HG03439 (cell line): Measurements from ENCODE around the gene NME7.
A peak's percentile ranks its signal among the peaks of the same experiment; 100 is the strongest.
"Not testable (repeated sequence)": the region's sequence is repeated elsewhere in the genome, so short reads cannot be mapped to it uniquely, and the experiment has no call there.

Source experiments
- ATAC-seq: cut with Tn5 transposase; IDR thresholded peaks from one replicate; pipeline ENCODE4 v1.9.1; 2021; ENCODE audit warnings: mild to moderate bottlenecking, moderate library complexity; ENCODE audit not compliant: unreplicated experiment

The NME7 gene

GRCh38 chr1:169367686-169368405 lies at the start of gene NME7, which contains the start of gene BLZF1:
Gene NME7, minus strand, starts transcription at chr1:169367797. Its CDS starts 87 bp downstream, at chr1:169367710.
Gene BLZF1, plus strand, starts transcription at chr1:169368195. Its CDS starts 1,328 bp downstream, at chr1:169369523.
- ATAC-seq = peak; percentile 97

GRCh38 chr1:169414952-169415351 lies 47.4 kb upstream of the NME7 start:
- ATAC-seq = no peak

GRCh38 chr1:169408340-169408739 lies 40.7 kb upstream of the NME7 start:
- ATAC-seq = not testable (repeated sequence)

GRCh38 chr1:169402578-169402977 lies 35.0 kb upstream of the NME7 start:
- ATAC-seq = not testable (repeated sequence)

- ATAC-seq = no peak
Measured at GRCh38 chr1:169395955-169396354, 28.4 kb upstream of the NME7 start.

- no peak for ATAC-seq
Measured at GRCh38 chr1:169392406-169392805, 24.8 kb upstream of the NME7 start.

- peak; percentile 88 for ATAC-seq
Measured at GRCh38 chr1:169390303-169390702, 22.7 kb upstream of the NME7 start.

- ATAC-seq = no peak
Measured at GRCh38 chr1:169387399-169387798, 19.8 kb upstream of the NME7 start.

GRCh38 chr1:169383449-169383848 lies 15.9 kb upstream of the NME7 start:
- no peak for ATAC-seq

- ATAC-seq = no peak
Measured at GRCh38 chr1:169381162-169381561, 13.6 kb upstream of the NME7 start.

GRCh38 chr1:169371404-169371803 lies 3.8 kb upstream of the NME7 start:
- no peak for ATAC-seq

- no peak for ATAC-seq
Measured at GRCh38 chr1:169368406-169368769, 791 bp upstream of the NME7 start.

- ATAC-seq = no peak
Measured at GRCh38 chr1:169367096-169367685, 406 bp downstream of the NME7 start.

GRCh38 chr1:169364948-169365347 lies 2.6 kb downstream of the NME7 start:
- no peak for ATAC-seq

GRCh38 chr1:169363046-169363730 lies 4.4 kb downstream of the NME7 start:
- ATAC-seq = peak; percentile 42

GRCh38 chr1:169361281-169361680 lies 6.3 kb downstream of the NME7 start:
- ATAC-seq = no peak

- no peak for ATAC-seq
Measured at GRCh38 chr1:169360415-169360814, 7.2 kb downstream of the NME7 start.

GRCh38 chr1:169348383-169349036 lies 19.1 kb downstream of the NME7 start:
- no peak for ATAC-seq

- no peak for ATAC-seq
Measured at GRCh38 chr1:169347688-169348382, 19.8 kb downstream of the NME7 start.

- no peak for ATAC-seq
Measured at GRCh38 chr1:169346036-169346589, 21.5 kb downstream of the NME7 start.

- ATAC-seq = no peak
Measured at GRCh38 chr1:169345511-169345910, 22.1 kb downstream of the NME7 start.
